Parathyroid adenoma (tissue), 2 donors: ENCODE data around the gene NUP58.

Source experiments
- H2AFZ ChIP-seq: fragments of 300-600 bp; sonication (generic); one replicate; pipeline ENCODE4 v1.7.0; 2017; ENCODE audit warnings: antibody characterized with exemption, mild to moderate bottlenecking
- H3K27ac ChIP-seq: fragments of 300-600 bp; sonication (generic); one replicate; pipeline ENCODE4 v1.7.0; 2017
- H3K27me3 ChIP-seq: fragments of 300-600 bp; sonication (generic); one replicate; pipeline ENCODE4 v1.7.0; 2017; ENCODE audit warnings: low read length; ENCODE audit not compliant: control insufficient read depth, insufficient read depth
- H3K36me3 ChIP-seq: fragments of 300-600 bp; sonication (generic); one replicate; pipeline ENCODE4 v1.7.0; 2017; ENCODE audit warnings: low read length; ENCODE audit not compliant: control insufficient read depth, insufficient read depth
- H3K4me1 ChIP-seq: fragments of 300-600 bp; sonication (generic); one replicate; pipeline ENCODE4 v1.7.0; 2017; ENCODE audit warnings: control low read depth
- H3K4me2 ChIP-seq: fragments of 300-600 bp; sonication (generic); one replicate; pipeline ENCODE4 v1.7.0; 2017; ENCODE audit warnings: low read length
- H3K4me3 ChIP-seq: fragments of 300-600 bp; sonication (generic); one replicate; pipeline ENCODE4 v1.7.0; 2017; ENCODE audit warnings: low read depth, low read length
- H3K79me2 ChIP-seq: fragments of 300-600 bp; sonication (generic); one replicate; pipeline ENCODE4 v1.7.0; 2017; ENCODE audit warnings: control low read depth
- H3K9ac ChIP-seq: fragments of 300-600 bp; sonication (generic); one replicate; pipeline ENCODE4 v1.7.0; 2017; ENCODE audit warnings: mild to moderate bottlenecking
- H3K9me3 ChIP-seq: fragments of 300-600 bp; sonication (generic); one replicate; pipeline ENCODE4 v1.7.0; 2017; ENCODE audit warnings: low read length; ENCODE audit not compliant: control insufficient read depth
- TF ChIP-seq, protein P1 (sequence below): fragments of 300-600 bp; sonication (generic); IDR thresholded peaks from one replicate; pipeline ENCODE4 v1.7.0; 2017; ENCODE audit warnings: antibody characterized with exemption, mild to moderate bottlenecking
- donor health status: primary hyperparathyroidism.

Gene NUP58

GRCh38 chr13:25286969-25287961 lies 14.2 kb upstream of the NUP58 start, which contains the start of gene MTMR6:
MTMR6 (minus strand) TSS chr13:25287488; CDS start chr13:25287247, 241 bp downstream.
- peak within 1 kb of the TSS; percentile 85 for H2AFZ ChIP-seq
- peak within 1 kb of the TSS; percentile 46 for H3K9ac ChIP-seq
- peaks cover 6% of the 10 kb centered on the region for H3K79me2 ChIP-seq
- peak within 1 kb of the TSS; percentile 64 for H3K27ac ChIP-seq
- peaks cover 9% of the 10 kb centered on the region for H3K4me1 ChIP-seq
- no peaks in the 10 kb centered on the region for H3K9me3 ChIP-seq
- H3K4me2 ChIP-seq, result peak within 1 kb of the TSS; percentile 88
- TF ChIP-seq, protein P1, sequence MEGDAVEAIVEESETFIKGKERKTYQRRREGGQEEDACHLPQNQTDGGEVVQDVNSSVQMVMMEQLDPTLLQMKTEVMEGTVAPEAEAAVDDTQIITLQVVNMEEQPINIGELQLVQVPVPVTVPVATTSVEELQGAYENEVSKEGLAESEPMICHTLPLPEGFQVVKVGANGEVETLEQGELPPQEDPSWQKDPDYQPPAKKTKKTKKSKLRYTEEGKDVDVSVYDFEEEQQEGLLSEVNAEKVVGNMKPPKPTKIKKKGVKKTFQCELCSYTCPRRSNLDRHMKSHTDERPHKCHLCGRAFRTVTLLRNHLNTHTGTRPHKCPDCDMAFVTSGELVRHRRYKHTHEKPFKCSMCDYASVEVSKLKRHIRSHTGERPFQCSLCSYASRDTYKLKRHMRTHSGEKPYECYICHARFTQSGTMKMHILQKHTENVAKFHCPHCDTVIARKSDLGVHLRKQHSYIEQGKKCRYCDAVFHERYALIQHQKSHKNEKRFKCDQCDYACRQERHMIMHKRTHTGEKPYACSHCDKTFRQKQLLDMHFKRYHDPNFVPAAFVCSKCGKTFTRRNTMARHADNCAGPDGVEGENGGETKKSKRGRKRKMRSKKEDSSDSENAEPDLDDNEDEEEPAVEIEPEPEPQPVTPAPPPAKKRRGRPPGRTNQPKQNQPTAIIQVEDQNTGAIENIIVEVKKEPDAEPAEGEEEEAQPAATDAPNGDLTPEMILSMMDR, result peak; percentile 96
- H3K36me3 ChIP-seq, result no peaks in the 10 kb centered on the region
- peak within 1 kb of the TSS; percentile 90 for H3K4me3 ChIP-seq
- no peaks in the 10 kb centered on the region for H3K27me3 ChIP-seq

GRCh38 chr13:25288966-25289365 lies 12.5 kb upstream of the NUP58 start:
- peak overlapping the region; percentile 33 for H2AFZ ChIP-seq
- no peak overlapping the region for H3K4me3 ChIP-seq
- H3K27ac ChIP-seq, result no peak overlapping the region
- peaks cover 6% of the 10 kb centered on the region for H3K79me2 ChIP-seq
- H3K27me3 ChIP-seq, result no peaks in the 10 kb centered on the region
- no peak overlapping the region for H3K4me2 ChIP-seq
- H3K4me1 ChIP-seq, result peaks cover 11% of the 10 kb centered on the region
- H3K36me3 ChIP-seq, result no peaks in the 10 kb centered on the region
- H3K9ac ChIP-seq, result no peak overlapping the region
- no peaks in the 10 kb centered on the region for H3K9me3 ChIP-seq
- TF ChIP-seq, protein P1, result no peak

GRCh38 chr13:25291691-25292090 lies 9.7 kb upstream of the NUP58 start:
- TF ChIP-seq, protein P1, result no peak
- Histone ChIP-seq H3K36me3 (no peaks in the 10 kb centered on the region), H2AFZ (peak overlapping the region; percentile 63), H3K4me2 (no peak overlapping the region), H3K27me3 (no peaks in the 10 kb centered on the region), H3K4me3 (no peak overlapping the region), H3K9me3 (no peaks in the 10 kb centered on the region), H3K4me1 (peaks cover 8% of the 10 kb centered on the region), H3K27ac (peak overlapping the region; percentile 80), H3K9ac (no peak overlapping the region), H3K79me2 (peaks cover 2% of the 10 kb centered on the region)

- no peaks in the 10 kb centered on the region for H3K36me3 ChIP-seq
- peak overlapping the region; percentile 18 for H3K4me2 ChIP-seq
- peak overlapping the region; percentile 80 for H3K27ac ChIP-seq
- peaks cover 8% of the 10 kb centered on the region for H3K4me1 ChIP-seq
- no peaks in the 10 kb centered on the region for H3K27me3 ChIP-seq
- H3K9ac ChIP-seq, result no peak overlapping the region
- no peaks in the 10 kb centered on the region for H3K79me2 ChIP-seq
- no peak overlapping the region for H3K4me3 ChIP-seq
- H2AFZ ChIP-seq, result peak overlapping the region; percentile 63
- H3K9me3 ChIP-seq, result no peaks in the 10 kb centered on the region
- TF ChIP-seq, protein P1, result no peak
Measured at GRCh38 chr13:25292301-25292700, 9.1 kb upstream of the NUP58 start.
